H54 (cell line): ENCODE results near the gene WHRN.

Experiments used
- DNase-seq: peaks from one replicate; pipeline ENCODE4 v3.0.0; 2011; ENCODE audit warnings: low spot score, mixed read lengths; ENCODE audit not compliant: insufficient read length
- FAIRE-seq: peaks from 3 replicates; lab custom pipeline; 2011; peaks lifted over from hg19 to GRCh38; lab: Jason Lieb, UNC
- POLR2A ChIP-seq: IDR thresholded peaks from 2 replicates; pipeline ENCODE4 v1.6.1; 2011; ENCODE audit warnings: low read depth, mild to moderate bottlenecking, low read length

The WHRN gene

DNA sequence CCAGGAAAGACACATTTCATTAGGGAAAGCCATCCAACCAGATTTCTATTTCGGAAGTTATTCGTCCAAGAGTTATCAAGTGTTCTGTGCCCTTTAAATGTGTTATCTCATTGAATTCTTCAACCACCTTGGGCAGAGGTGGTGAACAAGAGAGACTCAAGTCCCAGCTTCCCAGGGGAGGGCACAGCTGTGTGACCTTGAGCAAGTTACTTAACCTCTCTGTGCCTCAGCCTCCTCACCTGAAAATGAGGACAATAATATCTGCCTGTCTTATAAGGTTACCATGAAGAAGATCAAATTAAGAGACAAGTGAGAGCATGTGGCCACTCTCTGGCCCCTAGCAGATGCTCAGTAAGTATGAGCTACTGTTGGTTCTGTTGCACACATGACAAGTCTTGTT lies 37.4 kb downstream of the WHRN start:
- no peak for TF ChIP-seq POLR2A
- no peak for DNase-seq
- no peak for FAIRE-seq

DNA sequence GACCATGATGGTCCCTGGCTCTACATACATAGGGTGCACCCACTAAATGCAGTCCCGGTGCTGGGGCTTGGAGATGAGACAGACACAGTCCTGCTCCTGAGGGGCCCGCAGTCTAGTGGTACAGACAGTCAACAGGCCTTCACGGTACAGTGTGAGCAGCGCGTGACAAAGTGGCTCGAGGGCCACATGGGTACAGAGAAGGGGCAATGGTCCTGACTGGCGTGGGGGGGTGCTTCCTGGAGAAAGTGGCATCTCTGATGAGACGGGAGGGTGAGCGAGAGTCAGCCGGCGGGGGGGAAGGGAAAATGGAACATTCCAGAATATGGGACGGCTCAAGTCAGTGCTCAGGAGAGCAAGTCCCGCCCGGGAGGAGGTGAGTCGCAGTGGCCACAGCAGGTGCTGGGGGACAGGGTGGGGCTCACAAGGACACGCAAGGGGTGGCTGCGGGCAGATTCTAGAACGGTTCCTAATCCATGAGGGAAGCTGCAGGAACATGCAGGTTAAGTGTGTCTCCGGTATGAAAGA lies 38.0 kb downstream of the WHRN start:
- no peak for FAIRE-seq
- no peak for TF ChIP-seq POLR2A
- DNase-seq, result no peak

DNA sequence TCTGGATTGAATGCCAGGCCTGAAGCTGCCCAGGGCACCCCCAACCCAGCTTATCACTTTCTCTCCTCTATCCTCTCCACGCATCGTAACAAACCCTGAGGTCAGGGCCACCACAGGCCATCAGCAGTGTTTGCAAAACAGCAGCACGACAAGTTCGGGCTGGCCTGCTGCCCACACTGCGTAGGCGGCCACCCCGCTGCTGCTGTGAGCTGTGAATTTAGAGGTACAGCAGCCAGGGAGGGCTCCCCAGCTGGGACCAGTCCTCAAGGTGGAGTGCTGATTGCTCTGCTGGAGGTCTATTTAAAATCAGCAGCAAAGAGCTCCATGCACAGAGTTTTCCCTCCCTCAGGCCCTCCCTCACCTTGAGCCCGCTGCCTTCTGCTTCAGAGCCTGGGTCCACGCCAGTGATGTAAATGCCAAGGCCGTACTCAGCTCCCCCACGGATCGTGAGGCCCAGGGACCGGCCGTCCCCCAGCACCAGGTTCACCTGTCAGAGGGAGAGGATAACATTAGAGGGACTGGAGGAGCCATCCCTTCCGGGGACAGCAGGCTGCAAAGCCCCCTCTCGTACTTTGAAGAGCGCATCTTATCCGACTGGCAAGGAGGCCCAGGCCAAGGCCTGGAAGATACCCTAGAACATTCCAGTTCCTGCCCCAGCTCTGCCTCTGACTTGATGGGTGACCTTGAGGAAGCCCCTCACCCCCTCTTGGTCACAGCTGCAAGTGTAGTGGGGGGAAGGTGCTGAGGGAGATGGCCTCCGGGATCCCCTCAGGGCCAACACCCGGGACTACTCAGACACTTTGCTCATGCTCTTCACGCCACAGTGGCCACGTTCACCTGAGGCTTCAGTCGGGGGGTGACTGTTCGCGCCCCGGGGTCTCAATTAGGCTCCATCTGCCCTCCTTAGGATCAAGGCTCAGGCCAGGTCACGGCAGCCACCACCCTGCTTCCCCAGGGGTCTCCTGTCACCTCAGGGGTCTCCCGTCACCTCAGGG lies 39.1 kb downstream of the WHRN start:
- no peak for TF ChIP-seq POLR2A
- no peak for DNase-seq
- no peak for FAIRE-seq

DNA sequence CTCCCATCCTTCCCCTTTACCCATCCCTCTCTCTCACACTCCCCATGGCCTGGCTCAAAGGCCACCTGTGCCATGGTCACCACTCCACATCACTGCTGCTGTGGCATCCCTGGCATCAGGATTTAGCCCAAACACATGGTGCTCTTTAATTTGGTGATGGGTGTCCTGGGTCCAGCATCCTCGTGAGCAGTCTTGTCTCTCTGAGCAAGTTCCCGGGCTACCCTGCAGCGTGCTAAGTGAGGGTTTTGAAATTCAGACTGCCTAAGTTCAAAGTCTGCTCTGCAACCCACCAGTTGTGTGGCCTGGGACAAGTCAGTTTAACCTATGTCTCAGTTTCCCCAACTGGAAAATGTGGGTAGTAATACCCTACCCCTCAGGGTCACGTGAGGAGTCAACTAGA lies 39.9 kb downstream of the WHRN start:
- DNase-seq, result no peak
- TF ChIP-seq POLR2A, result no peak
- FAIRE-seq, result no peak

DNA sequence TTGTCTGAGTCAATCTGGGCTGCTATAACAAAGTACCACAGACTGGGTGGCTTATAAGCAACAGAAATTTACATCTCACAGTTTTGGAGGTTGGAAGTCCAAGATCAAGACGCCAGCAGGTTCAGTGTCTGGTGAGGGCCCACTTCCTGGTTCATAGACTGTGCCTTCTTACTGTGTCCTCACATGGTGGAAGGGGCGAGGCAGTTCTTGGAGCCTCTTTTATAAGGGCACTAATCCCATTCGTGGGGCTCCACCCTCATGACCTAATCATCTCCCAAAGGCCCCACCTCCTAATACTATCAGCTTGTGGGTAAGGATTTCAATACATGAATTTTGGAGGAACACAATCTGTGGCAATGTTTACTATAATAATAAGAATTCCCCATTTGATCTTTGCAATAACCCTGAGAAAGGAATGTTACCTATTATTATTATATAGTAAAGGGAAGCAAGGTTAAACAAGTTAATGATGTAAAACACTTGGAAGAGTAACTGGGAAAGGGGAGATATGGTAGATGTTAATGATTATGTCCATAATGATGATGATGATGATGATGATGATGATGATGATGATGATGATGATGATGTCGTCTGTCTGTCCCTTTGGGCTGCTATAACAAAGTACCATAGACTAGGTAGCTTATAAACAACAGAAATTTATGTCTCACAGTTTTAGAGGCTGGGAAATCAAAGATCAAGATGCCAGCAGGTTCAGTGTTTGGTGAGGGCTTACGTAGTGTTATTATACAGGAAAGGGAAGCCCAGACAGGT lies 40.8 kb downstream of the WHRN start:
- no peak for TF ChIP-seq POLR2A
- FAIRE-seq (no peak), DNase-seq (no peak)

DNA sequence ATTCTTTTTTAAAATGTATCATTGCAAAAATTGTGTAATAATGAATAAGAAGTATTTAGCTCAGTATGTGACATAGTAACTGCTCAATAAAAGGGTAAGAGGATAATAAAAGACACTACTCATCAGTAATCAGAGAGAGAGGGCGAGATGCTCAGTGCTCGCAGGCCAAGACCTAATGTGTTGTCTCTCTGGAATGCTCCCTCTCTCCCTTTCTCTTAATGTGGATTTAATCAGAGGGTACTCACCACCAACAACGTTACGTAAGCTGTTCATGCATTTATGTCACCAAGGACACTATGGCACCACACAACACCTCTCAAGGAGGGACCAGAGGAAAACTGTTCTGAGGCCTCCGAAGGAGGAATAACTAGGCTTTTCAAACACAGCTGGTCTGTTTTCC lies 42.5 kb downstream of the WHRN start:
- no peak for TF ChIP-seq POLR2A
- FAIRE-seq, result no peak

DNA sequence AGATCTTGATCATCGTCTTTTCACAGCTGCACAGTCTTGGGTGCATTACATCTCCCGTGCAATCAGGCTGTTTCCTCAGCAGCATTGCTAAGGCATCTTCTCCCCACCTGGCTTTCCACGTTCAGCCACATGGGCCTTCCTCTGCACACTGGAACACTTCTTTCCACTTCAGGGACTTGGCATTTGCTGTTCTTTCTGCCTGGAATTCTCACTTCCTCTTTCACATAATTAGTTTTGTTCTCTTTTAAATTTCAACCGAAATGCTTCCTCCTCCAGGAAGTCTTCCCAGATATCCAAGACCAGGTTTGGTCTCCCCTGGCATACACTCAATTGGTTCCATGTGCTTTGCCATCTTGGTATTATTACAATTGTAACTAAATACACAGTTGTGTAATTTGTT lies 43.8 kb downstream of the WHRN start:
- no peak for DNase-seq
- no peak for FAIRE-seq
- no peak for TF ChIP-seq POLR2A

More for the DNA sequence above, 42.5 kb downstream of the WHRN start:
- DNase-seq, result no peak

DNA sequence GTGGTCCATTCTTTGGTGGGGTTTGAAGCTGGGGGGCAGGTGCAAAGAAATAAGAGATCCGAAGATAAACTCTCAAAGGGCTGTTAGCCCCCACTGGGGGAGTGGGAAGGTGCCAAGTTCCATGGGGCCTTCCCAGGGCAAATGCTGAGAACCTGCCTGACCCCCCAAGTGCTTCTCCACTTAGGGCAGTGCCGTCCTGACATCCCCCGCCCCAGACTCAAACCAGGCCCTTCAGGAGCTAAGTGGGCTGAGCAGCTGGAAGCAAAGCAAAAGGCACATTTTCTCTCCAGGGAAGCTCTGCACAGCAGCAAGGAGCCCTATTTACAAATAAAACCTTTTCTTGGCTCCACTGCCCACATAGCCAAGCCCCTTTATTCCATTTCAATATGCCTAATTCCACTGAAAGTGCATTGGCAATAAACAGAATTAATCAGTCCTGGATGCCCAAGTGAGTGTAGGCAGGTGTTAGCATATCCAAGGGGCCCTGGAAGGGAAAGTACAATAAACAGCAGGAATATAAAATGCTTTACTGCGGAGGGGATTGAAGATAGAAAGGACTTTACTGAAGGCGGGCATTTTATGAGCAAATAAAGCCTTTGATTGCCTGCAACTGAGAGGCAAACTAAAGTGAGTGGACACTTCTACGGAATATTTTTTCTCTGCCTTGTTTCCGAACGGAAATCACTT lies 44.6 kb downstream of the WHRN start:
- FAIRE-seq (no peak), DNase-seq (no peak)
- no peak for TF ChIP-seq POLR2A

DNA sequence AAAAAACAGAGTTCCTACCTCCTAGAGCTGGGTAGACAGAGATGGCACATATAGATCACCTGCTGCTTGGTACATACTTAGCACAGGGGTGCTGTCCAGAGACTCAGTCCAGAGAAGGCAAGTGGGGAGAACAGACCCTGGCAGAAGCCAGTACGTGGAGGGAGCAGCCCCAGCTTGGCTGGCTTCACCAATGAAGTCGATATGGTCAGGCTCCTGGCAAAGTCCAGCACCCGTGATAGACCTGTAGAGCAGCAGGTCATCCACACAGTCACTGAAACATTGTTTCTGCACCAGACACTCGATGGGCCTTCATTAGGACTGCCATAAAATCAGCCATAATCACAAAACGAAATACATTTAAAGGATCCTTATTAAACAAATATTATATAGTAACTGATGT lies 45.8 kb downstream of the WHRN start:
- TF ChIP-seq POLR2A, result no peak
- FAIRE-seq (no peak), DNase-seq (no peak)

DNA sequence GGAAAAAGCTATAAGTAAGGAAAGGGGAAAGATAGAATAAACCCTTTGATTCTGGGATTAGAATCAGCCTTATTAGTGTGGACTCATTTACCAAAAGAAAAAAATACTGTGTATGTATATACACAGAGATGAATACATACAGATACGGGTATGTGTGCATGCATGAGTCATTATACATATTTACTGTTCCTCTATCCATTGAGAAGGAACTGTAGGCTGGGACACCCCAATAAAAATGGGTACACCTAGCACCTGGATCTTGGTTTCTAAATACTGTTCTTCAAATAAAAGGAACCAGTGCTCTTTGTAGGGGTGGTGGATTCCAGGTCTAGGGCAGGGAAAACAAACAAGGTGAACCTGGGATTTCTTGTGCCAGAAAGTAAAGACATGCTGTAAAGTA lies 48.3 kb downstream of the WHRN start:
- no peak for TF ChIP-seq POLR2A
- no peak for DNase-seq

DNA sequence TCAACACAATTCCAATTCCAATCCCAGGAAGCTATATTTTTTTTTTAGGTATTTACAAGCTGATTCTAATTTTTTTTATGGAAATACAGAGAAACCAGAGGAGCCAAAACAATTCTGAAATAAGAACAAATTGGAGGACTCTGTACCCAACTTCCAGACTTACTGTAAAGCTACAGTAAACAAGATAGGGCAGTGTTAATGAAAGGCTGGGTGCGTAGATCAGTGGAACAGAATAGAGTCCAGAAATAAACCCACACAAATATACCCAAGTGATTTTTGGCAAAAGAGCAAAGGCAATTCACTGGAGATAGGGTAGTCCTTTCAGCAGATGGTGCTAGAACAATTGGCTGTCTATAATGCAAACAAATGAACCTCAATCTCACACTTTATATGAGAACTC lies 50.6 kb downstream of the WHRN start:
- TF ChIP-seq POLR2A, result no peak
- FAIRE-seq (no peak), DNase-seq (no peak)

More for the DNA sequence above, 48.3 kb downstream of the WHRN start:
- no peak for FAIRE-seq

DNA sequence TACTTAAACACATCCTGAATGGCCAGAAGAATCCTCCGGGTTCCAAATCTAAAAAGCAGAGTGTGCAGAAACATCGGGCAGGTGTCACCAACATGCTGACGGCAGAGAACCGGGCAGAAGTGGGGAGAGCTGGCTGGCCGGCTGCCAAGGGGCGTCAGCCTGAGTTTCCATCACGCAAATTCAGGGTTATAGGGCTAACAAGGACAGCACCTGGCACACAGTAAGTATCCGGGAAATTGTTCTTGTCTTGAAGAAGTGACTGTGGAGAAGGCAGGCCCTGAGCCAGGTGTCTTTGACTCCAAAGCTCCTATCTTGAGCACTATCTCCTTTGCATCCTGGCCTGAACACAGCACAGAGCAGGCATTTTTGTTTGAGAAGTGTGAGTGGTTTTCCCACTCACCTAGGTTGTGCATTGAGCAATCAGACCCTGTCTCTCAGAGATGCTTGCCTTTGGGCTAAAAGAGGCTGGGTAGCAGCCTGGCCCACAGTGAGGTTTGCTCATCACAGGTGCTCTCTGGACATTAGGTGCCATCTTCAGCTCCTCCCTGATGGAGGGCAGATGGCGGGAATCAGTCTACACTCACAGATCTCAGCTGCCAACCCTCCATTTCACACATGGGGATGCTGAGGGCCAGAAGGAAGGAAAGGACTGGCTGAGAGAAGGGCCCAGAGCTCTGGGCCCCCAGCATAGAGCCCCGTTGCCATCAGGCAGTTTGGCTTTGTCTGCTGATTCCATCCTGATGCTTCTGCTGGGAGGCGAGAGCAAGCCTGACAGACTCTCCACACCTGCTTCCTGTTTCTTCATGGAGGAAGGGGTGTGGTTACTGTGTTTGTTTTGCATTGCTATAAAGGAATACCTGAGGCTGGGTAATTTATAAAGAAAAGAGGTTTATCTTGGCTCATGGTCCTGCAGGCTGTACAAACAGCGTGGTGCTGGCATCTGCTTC lies 52.8 kb downstream of the WHRN start:
- DNase-seq (no peak), FAIRE-seq (no peak)

DNA sequence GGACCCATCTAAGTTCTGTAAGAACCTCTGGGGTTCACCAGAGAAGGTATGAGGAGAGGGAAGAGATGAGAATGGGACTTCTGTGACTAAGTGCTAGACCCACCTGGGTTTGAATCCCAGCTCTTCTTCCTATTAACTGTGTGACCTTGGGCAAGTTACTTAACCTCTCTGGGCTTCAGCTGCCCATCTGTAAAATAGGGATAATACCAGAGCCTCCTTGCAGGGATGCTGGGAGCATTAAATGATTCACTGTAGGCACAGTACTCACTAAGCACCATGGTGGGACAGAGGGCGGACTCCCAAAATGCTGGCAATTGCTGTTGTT lies 53.6 kb downstream of the WHRN start:
- TF ChIP-seq POLR2A, result no peak
- no peak for DNase-seq
- no peak for FAIRE-seq

More for the DNA sequence above, 52.8 kb downstream of the WHRN start:
- no peak for TF ChIP-seq POLR2A
